GM18511 (cell line): ENCODE measurements around the gene RORB.

Source experiments
- ATAC-seq: cut with Tn5 transposase; IDR thresholded peaks from one replicate; pipeline ENCODE4 v1.9.1; 2021; ENCODE audit warnings: mild to moderate bottlenecking, moderate library complexity; ENCODE audit not compliant: unreplicated experiment

The RORB gene

GRCh38 chr9:74589576-74589975 lies 92.4 kb downstream of the RORB start:
- peak; percentile 81 for ATAC-seq

- no peak for ATAC-seq
These were observed 98.2 kb downstream of the RORB start for GRCh38 chr9:74595286-74595685.

GRCh38 chr9:74598874-74599273 lies 101.7 kb downstream of the RORB start:
- no peak for ATAC-seq

- ATAC-seq = peak; percentile 55
These were observed 112.7 kb downstream of the RORB start for GRCh38 chr9:74609671-74610405.

GRCh38 chr9:74610523-74611061 lies 113.5 kb downstream of the RORB start:
- peak; percentile 69 for ATAC-seq

- no peak for ATAC-seq
These were observed 133.1 kb downstream of the RORB start for GRCh38 chr9:74630228-74630627.

- ATAC-seq = no peak
These were observed 142.0 kb downstream of the RORB start for GRCh38 chr9:74639112-74639511.

- no peak for ATAC-seq
These were observed 145.2 kb downstream of the RORB start for GRCh38 chr9:74642376-74642775.

GRCh38 chr9:74643303-74643923 lies 146.3 kb downstream of the RORB start:
- no peak for ATAC-seq

GRCh38 chr9:74644023-74644422 lies 146.9 kb downstream of the RORB start:
- no peak for ATAC-seq

GRCh38 chr9:74645007-74645639 lies 148.0 kb downstream of the RORB start:
- peak; percentile 63 for ATAC-seq

GRCh38 chr9:74653410-74654080 lies 156.4 kb downstream of the RORB start:
- ATAC-seq = no peak

- ATAC-seq = no peak
These were observed 165.5 kb downstream of the RORB start for GRCh38 chr9:74662674-74663073.

GRCh38 chr9:74663439-74663838 lies 166.3 kb downstream of the RORB start:
- ATAC-seq = no peak

- ATAC-seq = no peak
These were observed 169.6 kb downstream of the RORB start for GRCh38 chr9:74666625-74667316.

GRCh38 chr9:74672237-74672636 lies 175.1 kb downstream of the RORB start:
- ATAC-seq = no peak

- ATAC-seq = no peak
These were observed 176.9 kb downstream of the RORB start for GRCh38 chr9:74674077-74674476.

- ATAC-seq = no peak
These were observed 184.8 kb downstream of the RORB start for GRCh38 chr9:74681906-74682305.

GRCh38 chr9:74683322-74683721 lies 186.2 kb downstream of the RORB start:
- ATAC-seq = no peak

GRCh38 chr9:74691058-74691457 lies 193.9 kb downstream of the RORB start:
- no peak for ATAC-seq

GRCh38 chr9:74696520-74696919 lies 199.4 kb downstream of the RORB start:
- no peak for ATAC-seq
